GM12801 (cell line): ENCODE measurements around the gene BACE1.

Experiments used
- TF ChIP-seq, protein P1 (sequence below): IDR thresholded peaks from one replicate; pipeline ENCODE4 v1.5.1; 2011; ENCODE audit warnings: control low read depth; ENCODE audit not compliant: insufficient read length; ENCODE audit errors: extremely low read depth

BACE1 gene

DNA sequence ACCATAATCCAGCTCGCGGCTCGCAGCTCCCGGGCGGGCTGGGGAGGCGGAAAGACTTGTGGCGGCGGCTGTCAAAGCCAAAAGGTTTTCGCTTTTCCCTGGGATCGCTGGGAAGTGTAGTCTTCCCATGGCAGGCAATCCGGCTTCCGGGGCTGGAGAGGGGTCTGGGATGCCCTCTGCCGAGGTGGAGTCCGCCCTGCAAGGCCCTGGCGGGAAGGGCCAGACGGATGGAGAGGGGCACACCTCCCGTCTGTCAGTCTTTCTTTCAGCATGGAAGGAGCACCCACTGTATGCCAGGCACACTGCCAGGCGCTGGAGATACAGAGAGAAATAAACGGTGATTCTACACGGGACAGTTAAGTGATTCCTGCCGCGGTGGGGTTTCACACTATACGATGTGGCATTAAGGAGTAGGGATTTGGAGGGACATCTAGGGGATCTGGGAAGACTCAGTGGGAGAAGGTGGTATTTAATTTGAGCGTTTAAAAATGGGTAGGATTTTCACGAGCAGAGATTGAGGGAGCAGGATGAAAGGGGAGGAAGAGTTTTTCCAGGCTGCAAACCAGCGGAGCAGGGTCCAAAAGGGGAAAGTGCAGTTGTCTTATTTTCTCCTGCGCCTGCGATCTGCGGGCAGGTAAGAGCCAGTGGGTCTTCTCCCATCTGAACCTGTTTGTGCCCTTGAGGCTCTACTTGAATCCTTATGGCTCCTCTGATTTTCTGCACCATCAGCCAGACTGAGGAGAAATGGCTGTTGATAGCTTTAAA is at the start of gene BACE1:
TSS of gene BACE1 (minus strand) at position 60 of the 765 bp plus-strand sequence. CDS start 461 bp downstream, outside the sequence.
- TF ChIP-seq, protein P1, sequence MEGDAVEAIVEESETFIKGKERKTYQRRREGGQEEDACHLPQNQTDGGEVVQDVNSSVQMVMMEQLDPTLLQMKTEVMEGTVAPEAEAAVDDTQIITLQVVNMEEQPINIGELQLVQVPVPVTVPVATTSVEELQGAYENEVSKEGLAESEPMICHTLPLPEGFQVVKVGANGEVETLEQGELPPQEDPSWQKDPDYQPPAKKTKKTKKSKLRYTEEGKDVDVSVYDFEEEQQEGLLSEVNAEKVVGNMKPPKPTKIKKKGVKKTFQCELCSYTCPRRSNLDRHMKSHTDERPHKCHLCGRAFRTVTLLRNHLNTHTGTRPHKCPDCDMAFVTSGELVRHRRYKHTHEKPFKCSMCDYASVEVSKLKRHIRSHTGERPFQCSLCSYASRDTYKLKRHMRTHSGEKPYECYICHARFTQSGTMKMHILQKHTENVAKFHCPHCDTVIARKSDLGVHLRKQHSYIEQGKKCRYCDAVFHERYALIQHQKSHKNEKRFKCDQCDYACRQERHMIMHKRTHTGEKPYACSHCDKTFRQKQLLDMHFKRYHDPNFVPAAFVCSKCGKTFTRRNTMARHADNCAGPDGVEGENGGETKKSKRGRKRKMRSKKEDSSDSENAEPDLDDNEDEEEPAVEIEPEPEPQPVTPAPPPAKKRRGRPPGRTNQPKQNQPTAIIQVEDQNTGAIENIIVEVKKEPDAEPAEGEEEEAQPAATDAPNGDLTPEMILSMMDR, result no peak

DNA sequence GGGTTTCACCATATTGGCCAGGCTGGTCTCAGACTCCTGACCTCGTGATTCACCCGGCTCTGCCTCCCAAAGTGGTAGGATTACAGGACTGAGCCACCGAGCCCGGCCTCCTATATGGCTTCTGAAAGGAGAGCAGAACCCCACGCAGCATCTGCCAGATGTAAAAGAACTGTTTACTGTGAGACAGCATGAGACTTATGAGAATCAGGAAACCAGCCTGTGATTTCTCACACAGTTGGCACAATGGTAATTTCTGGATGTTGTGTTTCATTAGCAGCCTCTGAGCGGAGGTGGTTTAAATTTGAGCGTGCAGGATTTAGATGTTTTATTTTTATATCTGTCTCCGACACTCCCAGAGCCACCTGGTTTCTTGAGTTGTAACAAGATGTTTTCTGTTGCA is 45.4 kb upstream of the BACE1 start:
- TF ChIP-seq, protein P1, result no peak

DNA sequence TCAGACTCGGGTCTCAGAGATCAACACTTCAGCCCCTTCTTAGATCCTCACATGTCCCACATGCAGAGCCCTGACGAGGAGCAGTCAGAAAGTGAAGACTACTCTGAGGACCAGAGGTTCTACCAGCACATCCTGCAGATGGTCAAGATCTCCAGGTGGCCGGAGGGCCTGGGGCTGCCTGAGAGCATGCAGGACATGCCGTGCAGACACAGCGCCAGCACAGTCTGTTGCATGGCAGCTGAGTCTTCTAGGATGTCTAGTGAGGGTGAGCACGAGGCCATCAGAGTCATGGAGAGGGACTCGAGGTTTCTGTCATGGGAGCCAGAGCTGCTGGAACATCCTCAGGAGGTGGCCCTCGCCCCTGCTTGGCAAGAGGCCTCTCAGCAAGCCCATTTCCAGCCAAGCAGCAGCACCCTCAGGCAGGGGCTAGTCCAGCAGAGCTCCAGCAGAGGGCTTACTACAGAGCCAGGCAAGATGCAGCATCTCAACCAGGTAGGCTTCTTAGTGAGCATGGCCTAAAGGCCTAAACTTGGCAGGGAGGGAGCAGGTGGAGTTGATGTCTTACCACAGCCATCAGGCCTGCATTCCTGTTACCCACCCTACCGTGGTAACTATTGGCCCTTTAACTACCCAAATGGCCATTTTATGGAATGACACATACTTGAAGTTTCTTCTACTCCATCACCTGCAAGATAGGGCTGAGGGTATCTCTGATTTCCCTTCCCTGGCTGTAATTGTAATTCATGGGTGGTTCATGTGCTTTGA is 40.3 kb upstream of the BACE1 start:
- TF ChIP-seq, protein P1, result no peak

DNA sequence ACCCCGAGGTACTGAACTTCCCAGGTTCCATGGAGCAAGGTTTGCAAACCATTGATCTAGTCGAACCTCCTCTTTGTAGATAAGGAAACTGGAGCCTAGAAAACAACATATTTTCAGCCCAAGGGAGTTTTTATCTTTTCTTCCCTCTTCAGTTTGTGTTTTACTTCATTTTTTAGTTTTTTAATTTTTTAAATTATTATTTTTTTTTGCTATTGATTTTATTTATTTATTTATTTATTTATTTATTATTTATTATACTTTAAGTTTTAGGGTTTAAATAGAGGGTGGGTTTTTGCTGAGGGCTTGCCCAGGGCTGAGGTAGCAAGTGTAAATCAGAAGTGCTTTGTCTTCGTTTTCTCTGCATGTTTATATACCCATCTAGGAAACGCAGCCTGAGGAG is 38.5 kb upstream of the BACE1 start:
- TF ChIP-seq, protein P1, result no peak

DNA sequence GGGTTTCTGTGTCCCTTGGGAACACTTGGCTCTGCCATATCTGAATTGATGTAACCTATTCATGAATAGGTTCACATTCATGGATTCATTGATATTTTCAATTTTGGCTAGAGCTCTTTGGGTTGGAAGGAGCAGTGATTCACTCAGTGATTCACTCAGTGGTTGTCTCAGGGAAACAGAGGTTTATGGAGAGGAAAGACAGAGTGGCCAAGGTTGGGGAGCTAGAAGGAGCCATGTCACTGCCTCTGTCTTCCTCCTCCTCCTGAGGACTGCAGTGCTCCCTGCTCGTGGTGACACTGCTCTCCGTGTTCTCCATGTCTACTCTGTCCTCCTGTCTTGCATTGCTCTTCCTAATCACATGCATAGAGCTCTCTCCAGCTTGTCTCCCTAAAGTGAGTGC is 29.0 kb upstream of the BACE1 start:
- TF ChIP-seq, protein P1, result no peak

DNA sequence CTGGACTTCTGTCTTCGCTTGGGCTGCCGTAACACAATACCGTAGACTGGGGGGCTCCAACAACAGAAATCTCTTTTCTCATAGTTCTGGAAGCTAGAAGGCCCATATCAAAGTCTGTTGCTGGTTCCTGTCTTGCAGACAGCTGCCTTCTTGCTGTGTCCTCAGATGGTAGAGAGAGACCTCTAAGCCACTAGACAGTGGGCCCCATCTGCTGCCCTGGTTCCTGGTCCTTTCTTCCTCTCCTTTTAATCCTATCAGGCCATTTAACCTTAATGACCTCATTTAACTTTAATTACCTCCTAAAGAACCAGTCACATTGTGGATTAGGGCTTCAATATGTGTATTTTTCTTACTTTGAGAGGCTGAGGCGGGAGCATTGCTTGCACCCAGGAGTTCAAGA is 21.0 kb upstream of the BACE1 start:
- TF ChIP-seq, protein P1, result no peak

DNA sequence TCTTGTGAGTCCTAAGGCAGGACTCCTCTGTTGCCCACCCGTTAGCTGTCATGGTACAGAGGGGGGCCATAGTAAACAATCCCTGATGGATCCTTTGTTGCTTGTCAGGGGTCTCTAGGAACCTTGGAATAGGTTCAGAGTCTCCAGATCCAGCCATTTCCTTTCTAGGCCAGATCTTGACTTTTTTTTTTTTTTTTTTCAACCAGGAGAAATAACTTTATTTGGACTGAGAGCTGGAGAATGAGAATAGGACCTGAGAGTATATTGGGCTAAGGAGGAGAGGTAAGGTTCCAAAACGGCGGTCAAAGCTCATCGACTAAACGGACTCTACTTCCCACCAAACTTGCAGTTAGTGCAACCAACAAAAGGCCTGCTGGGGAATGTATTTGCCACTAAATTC is 19.3 kb upstream of the BACE1 start:
- TF ChIP-seq, protein P1, result no peak
